ENCODE data around the gene NEMP1. TPM values are rescaled to one million over a fixed set of nuclear protein-coding genes. Genes with fewer than 3 reads are reported as not detected.

Gene NEMP1
- total RNA-seq, 6 experiments from 2014 or later, result 3.8 to 6.2 (median 4.8) TPM

DNA sequence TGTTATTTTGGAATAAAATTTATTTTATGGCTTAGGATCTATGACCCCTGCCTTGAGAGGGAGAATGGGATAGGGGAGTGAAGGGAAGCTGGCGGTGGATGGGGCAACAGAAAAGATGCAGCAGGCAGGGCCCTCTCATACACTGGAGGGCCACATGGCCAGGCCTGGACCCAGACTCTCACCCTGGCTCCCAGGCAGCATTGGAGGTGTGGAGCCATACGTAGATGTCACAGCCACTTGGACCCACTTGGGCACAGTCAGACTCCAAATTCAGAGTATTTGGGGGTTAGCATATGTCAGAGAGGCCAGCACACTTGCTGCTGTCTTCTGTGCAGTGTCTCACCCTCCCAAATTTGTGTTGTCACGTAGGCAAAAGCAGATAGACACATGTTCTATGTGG is 16.8 kb upstream of the NEMP1 start:
- TF ChIP-seq, protein P1, sequence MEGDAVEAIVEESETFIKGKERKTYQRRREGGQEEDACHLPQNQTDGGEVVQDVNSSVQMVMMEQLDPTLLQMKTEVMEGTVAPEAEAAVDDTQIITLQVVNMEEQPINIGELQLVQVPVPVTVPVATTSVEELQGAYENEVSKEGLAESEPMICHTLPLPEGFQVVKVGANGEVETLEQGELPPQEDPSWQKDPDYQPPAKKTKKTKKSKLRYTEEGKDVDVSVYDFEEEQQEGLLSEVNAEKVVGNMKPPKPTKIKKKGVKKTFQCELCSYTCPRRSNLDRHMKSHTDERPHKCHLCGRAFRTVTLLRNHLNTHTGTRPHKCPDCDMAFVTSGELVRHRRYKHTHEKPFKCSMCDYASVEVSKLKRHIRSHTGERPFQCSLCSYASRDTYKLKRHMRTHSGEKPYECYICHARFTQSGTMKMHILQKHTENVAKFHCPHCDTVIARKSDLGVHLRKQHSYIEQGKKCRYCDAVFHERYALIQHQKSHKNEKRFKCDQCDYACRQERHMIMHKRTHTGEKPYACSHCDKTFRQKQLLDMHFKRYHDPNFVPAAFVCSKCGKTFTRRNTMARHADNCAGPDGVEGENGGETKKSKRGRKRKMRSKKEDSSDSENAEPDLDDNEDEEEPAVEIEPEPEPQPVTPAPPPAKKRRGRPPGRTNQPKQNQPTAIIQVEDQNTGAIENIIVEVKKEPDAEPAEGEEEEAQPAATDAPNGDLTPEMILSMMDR (IDR thresholded peaks at IDR 0.05), result no peak
- Histone ChIP-seq H3K4me3 (no peak overlapping the region), H3K27ac (no peak overlapping the region), H3K4me1 (peaks cover 0 to 11% (median 3%) of the 10 kb centered on the region in 4 donors), H3K9me3 (no peaks in the 10 kb centered on the region), H3K36me3 (peaks cover 0 to 82% (median 28%) of the 10 kb centered on the region in 4 donors), H3K27me3 (no peaks in the 10 kb centered on the region)
- 86% methylated on average over 2 of the region's 3 CpGs for WGBS (ENCODE audit: insufficient coverage, low coverage, low lambda C conversion rate, missing lambda C conversion rate)
- intact Hi-C loops (cut with DNase I), result no loop called here
- no peak for ATAC-seq
- no peak for DNase-seq

DNA sequence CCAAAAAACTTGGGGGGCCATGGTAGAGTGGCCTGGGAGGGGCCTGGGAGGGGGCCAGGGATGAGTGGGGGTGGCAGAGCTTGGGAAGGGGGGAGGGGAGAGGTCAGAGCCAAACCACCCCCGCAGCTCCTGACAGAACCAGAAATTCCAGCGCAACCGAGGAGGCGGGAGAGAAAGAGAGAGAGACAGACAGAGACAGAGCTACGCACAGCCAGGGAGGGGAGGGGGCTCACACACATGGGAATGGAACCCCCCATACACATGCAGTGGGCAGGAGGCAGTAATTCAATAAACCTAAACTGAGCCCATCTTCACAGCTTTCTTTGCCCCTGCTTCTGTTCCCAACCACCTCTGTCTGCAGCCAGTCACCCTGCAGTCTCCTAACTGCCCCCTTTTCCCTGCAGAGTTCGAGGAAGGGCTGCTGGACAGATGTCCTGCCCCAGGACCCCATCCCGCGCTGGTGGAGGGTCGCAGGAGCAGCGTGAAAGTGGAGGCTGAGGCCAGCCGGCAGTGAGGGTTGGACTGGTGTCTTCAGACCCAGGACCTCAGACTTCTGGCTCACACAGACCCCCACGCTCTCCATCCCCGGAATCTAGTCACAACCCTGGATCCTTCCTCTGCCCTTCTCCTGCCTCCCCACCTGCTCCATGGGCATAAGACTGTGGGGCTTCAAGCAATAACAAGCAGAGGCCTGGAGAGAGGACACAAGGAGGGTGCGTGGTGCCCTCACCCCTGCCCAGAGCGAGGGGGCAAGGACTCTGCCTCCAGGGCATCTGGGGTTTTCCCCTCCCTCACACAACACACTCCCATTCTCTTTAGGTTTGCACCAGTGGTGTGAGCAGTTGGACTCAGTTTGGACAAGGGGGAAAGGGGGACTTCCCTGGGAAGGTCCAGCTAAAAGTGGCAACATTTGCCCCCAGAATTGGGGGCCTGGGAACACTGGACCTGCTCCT is 15.9 kb upstream of the NEMP1 start:
- peaks cover 0 to 73% (median 24%) of the 10 kb centered on the region in 4 donors for H3K36me3 ChIP-seq
- intact Hi-C loops (cut with DNase I), result no loop called here
- DNase-seq, result peak in 1 of 3 donors; percentile 41

DNA sequence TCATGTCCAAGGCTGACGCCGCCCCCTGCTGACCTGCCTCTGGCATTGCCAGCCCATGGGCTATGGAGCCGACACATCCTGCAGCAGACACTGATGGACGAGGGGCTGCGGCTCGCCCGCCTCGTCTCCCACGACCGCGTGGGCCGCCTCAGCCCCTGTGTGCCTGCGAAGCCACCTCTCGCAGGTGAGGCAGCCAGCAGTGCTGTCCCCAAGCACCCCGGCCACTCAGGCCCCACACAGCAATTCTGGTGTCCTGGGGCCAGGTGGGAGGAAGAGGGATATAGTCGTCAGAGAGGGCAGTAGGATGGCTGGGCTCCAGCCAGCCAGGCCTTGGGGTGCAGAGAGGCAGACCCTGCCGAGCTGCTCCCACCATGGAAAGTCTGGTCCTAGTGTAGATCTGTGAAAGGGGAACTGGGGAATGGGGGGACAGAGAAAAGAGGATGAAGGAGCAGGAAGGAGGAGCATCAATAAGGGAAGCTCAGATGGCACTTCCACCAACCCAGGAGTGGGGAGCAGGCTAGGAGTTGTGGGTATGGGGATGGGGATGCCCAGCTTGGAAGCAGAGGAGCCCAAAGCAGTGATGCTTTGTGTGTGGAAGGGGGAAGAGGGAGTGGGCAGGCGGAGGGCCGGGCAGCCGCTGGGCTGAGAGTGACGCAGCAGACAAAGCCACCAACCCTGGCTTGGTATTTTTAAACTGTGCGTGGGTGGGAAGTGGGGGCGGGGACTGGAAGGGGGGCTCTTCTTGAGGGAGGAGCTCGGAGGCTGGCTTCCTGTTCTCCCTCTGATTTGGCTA is 15.0 kb upstream of the NEMP1 start:
- H3K36me3 ChIP-seq, result peaks cover 0 to 64% (median 22%) of the 10 kb centered on the region in 4 donors
- H3K4me3 ChIP-seq, result no peak overlapping the region
- WGBS (ENCODE audit: insufficient coverage, low coverage, low lambda C conversion rate, missing lambda C conversion rate), result 32% methylated on average over 2 of the region's 24 CpGs
- intact Hi-C loops (cut with DNase I), result no loop called here
- no peaks in the 10 kb centered on the region for H3K9me3 ChIP-seq
- peaks cover 0 to 14% (median 5%) of the 10 kb centered on the region in 4 donors for H3K4me1 ChIP-seq
- TF ChIP-seq, protein P1 (IDR thresholded peaks at IDR 0.05), result peak; percentile 44 to 54 (median 46)
- no peak for TF ChIP-seq POLR2A (IDR thresholded peaks at IDR 0.05)
- H3K27me3 ChIP-seq, result no peaks in the 10 kb centered on the region
- H3K27ac ChIP-seq, result peak overlapping the region in 2 of 3 donors; percentile 6 to 37
- DNase-seq, result peak; percentile 55 to 75 (median 64)
- ATAC-seq, result peak in 3 of 4 donors; percentile 2 to 60 (median 2)

More for the DNA sequence above, 15.9 kb upstream of the NEMP1 start:
- H3K27me3 ChIP-seq, result no peaks in the 10 kb centered on the region
- WGBS (ENCODE audit: insufficient coverage, low coverage, low lambda C conversion rate, missing lambda C conversion rate), result 23% methylated on average over 8 of the region's 15 CpGs
- H3K9me3 ChIP-seq, result no peaks in the 10 kb centered on the region
- TF ChIP-seq, protein P1 (IDR thresholded peaks at IDR 0.05), result no peak
- TF ChIP-seq POLR2A (IDR thresholded peaks at IDR 0.05), result no peak
- H3K27ac ChIP-seq, result peak overlapping the region; percentile 6 to 18 (median 16)
- H3K4me3 ChIP-seq, result no peak overlapping the region
- ATAC-seq, result no peak
- H3K4me1 ChIP-seq, result peaks cover 0 to 14% (median 5%) of the 10 kb centered on the region in 4 donors

DNA sequence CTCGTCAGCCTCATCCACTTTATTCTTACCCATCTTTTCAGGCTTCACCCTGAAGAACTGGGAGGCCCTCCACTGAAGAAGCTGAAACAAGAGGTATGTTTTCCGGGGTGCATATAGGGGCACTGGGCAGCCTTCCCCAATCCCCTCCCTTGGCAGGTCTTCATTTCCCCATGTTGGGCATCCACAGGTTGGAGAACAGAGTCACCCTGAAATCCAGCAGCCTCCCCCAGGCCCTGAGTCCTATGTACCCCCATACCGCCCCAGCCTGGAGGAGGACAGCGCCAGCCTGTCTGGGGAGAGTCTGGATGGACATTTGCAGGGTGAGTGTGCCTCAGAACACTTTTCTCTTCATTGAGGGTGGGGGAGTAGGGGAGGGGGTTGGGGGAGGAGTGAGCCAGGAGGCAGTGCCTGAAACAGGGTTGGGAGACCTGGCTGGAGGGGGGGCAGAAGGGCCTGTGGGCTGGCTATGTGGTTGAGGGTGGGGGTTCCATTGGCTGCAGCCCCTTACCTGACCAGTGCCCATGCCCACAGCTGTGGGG is 14.4 kb upstream of the NEMP1 start:
- intact Hi-C loops (cut with DNase I), result no loop called here
- no peak for TF ChIP-seq POLR2A (IDR thresholded peaks at IDR 0.05)
- TF ChIP-seq, protein P1 (IDR thresholded peaks at IDR 0.05), result no peak
- Histone ChIP-seq H3K27me3 (no peaks in the 10 kb centered on the region), H3K9me3 (no peaks in the 10 kb centered on the region), H3K4me3 (no peak overlapping the region), H3K27ac (no peak overlapping the region), H3K4me1 (peaks cover 0 to 18% (median 7%) of the 10 kb centered on the region in 4 donors), H3K36me3 (peaks cover 0 to 58% (median 19%) of the 10 kb centered on the region in 4 donors)
- DNase-seq, result no peak
- ATAC-seq, result no peak
- 42% methylated on average over 2 of the region's 4 CpGs for WGBS (ENCODE audit: insufficient coverage, low coverage, low lambda C conversion rate, missing lambda C conversion rate)

All from right lobe of liver (tissue), 6 donors.